B cell (primary cell): ENCODE data around the gene GFI1B. TPM values are rescaled to one million over a fixed set of nuclear protein-coding genes. Genes with fewer than 3 reads are reported as not detected.
"Not testable (repeated sequence)": the region's sequence is repeated elsewhere in the genome, so short reads cannot be mapped to it uniquely, and the experiment has no call there.

Source experiments
- ATAC-seq: fragments of 200-7000 bp; cut with Tn5 transposase; one replicate; pipeline ENCODE4 v1.10.0; 2021; ENCODE audit warnings: low read depth, mild to moderate bottlenecking, moderate number of reproducible peaks, moderate library complexity
- CTCF ChIA-PET: fragments of 350-600 bp; sonication (Branson Sonifier 250); formaldehyde crosslinking; loops from one replicate; lab custom pipeline; 2021; ENCODE audit warnings: antibody characterized with exemption, inconsistent platforms; lab: Charles Lee
- POLR2A ChIA-PET: fragments of 350-600 bp; sonication (Branson Sonifier 250); formaldehyde crosslinking; loops from one replicate; lab custom pipeline; 2021; ENCODE audit warnings: antibody characterized with exemption; lab: Charles Lee
- DNase-seq: peaks from one replicate; pipeline ENCODE4 v3.0.0; 2013
- H2AFZ ChIP-seq: 2 replicates; pipeline ENCODE4 v1.6.1; 2012; ENCODE audit warnings: mild to moderate bottlenecking, low read depth, low read length; ENCODE audit not compliant: insufficient read depth, poor library complexity, severe bottlenecking
- H3K27ac ChIP-seq, 2 donors: 1 replicate in 1 of 2; 2 replicates in 1 of 2; pipeline ENCODE4 v1.5.1; 2012 to 2013; ENCODE audit warnings: low read length in 2 of 2, mild to moderate bottlenecking in 2 of 2, moderate library complexity in 1 of 2
- H3K27me3 ChIP-seq, 4 experiments: fragments of 200-600 bp in 1 of 4; sonication (generic) in 1 of 4; replicated peaks in 1 of 4; 1 replicate in 2 of 4; 2 replicates in 2 of 4; pipeline versions ENCODE4 v1.6.1 to v1.7.0; 2013 to 2016; ENCODE audit warnings: low read length in 3 of 4, mild to moderate bottlenecking in 2 of 4, mixed read lengths in 1 of 4, moderate library complexity in 1 of 4; ENCODE audit not compliant: insufficient read depth in 4 of 4, control insufficient read depth in 3 of 4; ENCODE audit errors: control extremely low read depth in 1 of 4
- H3K36me3 ChIP-seq, 2 experiments: replicated peaks in 1 of 2; 1 replicate in 1 of 2; 2 replicates in 1 of 2; pipeline versions ENCODE4 v1.6.1 to v1.7.1; 2013; ENCODE audit warnings: low read length in 1 of 2; ENCODE audit not compliant: insufficient read depth in 2 of 2, control insufficient read depth in 1 of 2; ENCODE audit errors: control extremely low read depth in 1 of 2, extremely low read depth in 1 of 2
- H3K4me1 ChIP-seq, 2 donors: fragments of 200-600 bp in 1 of 2; sonication (generic) in 1 of 2; 1 replicate in 1 of 2; 2 replicates in 1 of 2; pipeline versions ENCODE4 v1.5.1 to v1.6.1; 2013 to 2017; ENCODE audit warnings: low read length in 2 of 2; ENCODE audit not compliant: control insufficient read depth in 2 of 2, insufficient read depth in 2 of 2
- H3K4me2 ChIP-seq: replicated peaks from 2 replicates; pipeline ENCODE3; 2012; ENCODE audit warnings: mild to moderate bottlenecking, low read depth, low read length; ENCODE audit not compliant: poor library complexity, severe bottlenecking
- H3K4me3 ChIP-seq, 5 experiments: fragments of 200-600 bp in 1 of 5; sonication (generic) in 1 of 5; 1 replicate in 3 of 5; 2 replicates in 2 of 5; pipeline versions ENCODE4 v1.5.1 to v1.7.0; 2011 to 2016; ENCODE audit warnings: low read length in 4 of 5, mild to moderate bottlenecking in 4 of 5, low read depth in 2 of 5, control low read depth in 1 of 5, moderate library complexity in 1 of 5; ENCODE audit not compliant: insufficient read depth in 1 of 5; ENCODE audit errors: control extremely low read depth in 1 of 5, extremely low read depth in 1 of 5
- H3K79me2 ChIP-seq: fragments of 200-600 bp; sonication (generic); one replicate; pipeline ENCODE4 v1.6.0; 2016; ENCODE audit warnings: low read length; ENCODE audit not compliant: control insufficient read depth, insufficient read depth
- H3K9ac ChIP-seq: fragments of 200-600 bp; sonication (generic); 2 replicates; pipeline ENCODE4 v1.6.1; 2017; ENCODE audit warnings: mild to moderate bottlenecking, low read length, moderate library complexity
- H3K9me3 ChIP-seq, 3 donors: one replicate each; pipeline versions ENCODE4 v1.6.1 to v1.7.1; 2013; ENCODE audit warnings: low read length in 2 of 3; ENCODE audit not compliant: control insufficient read depth in 2 of 3, insufficient read depth in 1 of 3; ENCODE audit errors: control extremely low read depth in 1 of 3
- H4K20me1 ChIP-seq: 2 replicates; pipeline ENCODE4 v1.6.0; 2012; ENCODE audit warnings: mild to moderate bottlenecking, low read length; ENCODE audit not compliant: insufficient read depth, control insufficient read depth, poor library complexity, severe bottlenecking
- H3K27ac Mint-ChIP-seq: one replicate; pipeline ENCODE4 v1.8.0; 2021; ENCODE audit warnings: mixed read lengths
- H3K27me3 Mint-ChIP-seq: one replicate; pipeline ENCODE4 v1.8.0; 2021; ENCODE audit warnings: mixed read lengths
- H3K4me1 Mint-ChIP-seq: one replicate; pipeline ENCODE4 v1.8.0; 2021; ENCODE audit warnings: mixed read lengths
- H3K4me3 Mint-ChIP-seq: one replicate; pipeline ENCODE4 v1.8.0; 2021; ENCODE audit warnings: mixed read lengths
- H3K9me3 Mint-ChIP-seq: one replicate; pipeline ENCODE4 v1.8.0; 2022; ENCODE audit warnings: mixed read lengths; ENCODE audit not compliant: insufficient read depth
- EZH2 ChIP-seq: IDR thresholded peaks from 2 replicates; pipeline ENCODE4 v1.6.1; 2012; ENCODE audit warnings: borderline replicate concordance, low read depth, mild to moderate bottlenecking, moderate library complexity, low read length; ENCODE audit not compliant: insufficient read depth, poor library complexity, severe bottlenecking
- WGBS: methylation state at CpG from one replicate; pipeline ENCODE4 v1.1.5; 2013; ENCODE audit warnings: missing lambda C conversion rate; ENCODE audit not compliant: insufficient coverage; 5-methylcytosine and 5-hydroxymethylcytosine counted together
- intact Hi-C: fragments of 100-400 bp; cut with micrococcal nuclease; formaldehyde crosslinking; loops from one replicate; pipeline ENCODE4 v1.10.0; 2022
- polyA plus RNA-seq: library from polyadenylated mRNA; depleted of rRNA; stranded (reverse); fragments of >200 nt; gene quantifications from 2 replicates; pipeline ENCODE4 v1.2.3, GENCODE V29; 2012
- total RNA-seq, 2 donors: library from RNA; stranded (reverse); fragments of 120-200 nt in 1 of 2; gene quantifications; 1 replicate in 1 of 2; 2 replicates in 1 of 2; pipeline versions ENCODE4 v1.2.3 to v1.2.4, GENCODE V29; 2013 to 2022
- TF ChIP-seq, protein P1 (sequence below): fragments of 200-600 bp; IDR thresholded peaks from one replicate; pipeline ENCODE4 v1.8.0; 2022; ENCODE audit warnings: antibody characterized with exemption, mild to moderate bottlenecking

The GFI1B gene
- total and polyA plus RNA-seq, 2 donors (not counting 1 experiment from before 2014, with no cell fraction given) = 0.09 TPM; not detected in 1

GRCh38 chr9:132989414-132989996 is 11.0 kb downstream of the GFI1B start:
- Histone ChIP-seq H3K4me1 (peaks cover 0 to 3% of the 10 kb centered on the region in 2 donors), H3K9me3 (no peaks in the 10 kb centered on the region), H3K4me3 (no peak overlapping the region), H3K9ac (no peak overlapping the region), H3K27me3 (peaks cover 0 to 35% (median 5%) of the 10 kb centered on the region in 4 experiments), H4K20me1 (no peaks in the 10 kb centered on the region), H3K79me2 (no peaks in the 10 kb centered on the region), H3K36me3 (no peaks in the 10 kb centered on the region), H3K27ac (no peak overlapping the region), H2AFZ (no peak overlapping the region), H3K4me2 (no peak overlapping the region)
- no peak overlapping the region for H3K27ac Mint-ChIP-seq
- no peaks in the 10 kb centered on the region for H3K9me3 Mint-ChIP-seq
- H3K27me3 Mint-ChIP-seq = peaks cover 48% of the 10 kb centered on the region
- 91% methylated on average over 20 of the region's 23 CpGs for WGBS
- ChIA-PET CTCF (no interaction called here), POLR2A (no interaction called here)
- intact Hi-C loops = no loop called here
- no peak for TF ChIP-seq EZH2
- TF ChIP-seq, protein P1, sequence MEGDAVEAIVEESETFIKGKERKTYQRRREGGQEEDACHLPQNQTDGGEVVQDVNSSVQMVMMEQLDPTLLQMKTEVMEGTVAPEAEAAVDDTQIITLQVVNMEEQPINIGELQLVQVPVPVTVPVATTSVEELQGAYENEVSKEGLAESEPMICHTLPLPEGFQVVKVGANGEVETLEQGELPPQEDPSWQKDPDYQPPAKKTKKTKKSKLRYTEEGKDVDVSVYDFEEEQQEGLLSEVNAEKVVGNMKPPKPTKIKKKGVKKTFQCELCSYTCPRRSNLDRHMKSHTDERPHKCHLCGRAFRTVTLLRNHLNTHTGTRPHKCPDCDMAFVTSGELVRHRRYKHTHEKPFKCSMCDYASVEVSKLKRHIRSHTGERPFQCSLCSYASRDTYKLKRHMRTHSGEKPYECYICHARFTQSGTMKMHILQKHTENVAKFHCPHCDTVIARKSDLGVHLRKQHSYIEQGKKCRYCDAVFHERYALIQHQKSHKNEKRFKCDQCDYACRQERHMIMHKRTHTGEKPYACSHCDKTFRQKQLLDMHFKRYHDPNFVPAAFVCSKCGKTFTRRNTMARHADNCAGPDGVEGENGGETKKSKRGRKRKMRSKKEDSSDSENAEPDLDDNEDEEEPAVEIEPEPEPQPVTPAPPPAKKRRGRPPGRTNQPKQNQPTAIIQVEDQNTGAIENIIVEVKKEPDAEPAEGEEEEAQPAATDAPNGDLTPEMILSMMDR = no peak
- no peak overlapping the region for H3K4me3 Mint-ChIP-seq
- DNase-seq (no peak), ATAC-seq (no peak)
- H3K4me1 Mint-ChIP-seq = peaks cover 9% of the 10 kb centered on the region

- H3K4me3 ChIP-seq, DNase-seq, intact Hi-C loops, H3K9me3 ChIP-seq, H4K20me1 ChIP-seq, H3K36me3 ChIP-seq, H3K79me2 ChIP-seq, H3K27ac ChIP-seq, H3K4me1 ChIP-seq, CTCF ChIA-PET, H3K4me3 Mint-ChIP-seq, H3K4me2 ChIP-seq, H3K9ac ChIP-seq, POLR2A ChIA-PET, H2AFZ ChIP-seq, H3K27ac Mint-ChIP-seq, H3K9me3 Mint-ChIP-seq: not testable (repeated sequence)
- 62% methylated on average over 3 of the region's 4 CpGs for WGBS
- H3K27me3 Mint-ChIP-seq = peaks cover 51% of the 10 kb centered on the region
- ATAC-seq = peak; percentile 43
- H3K27me3 ChIP-seq = peaks cover 0 to 39% (median 5%) of the 10 kb centered on the region in 4 experiments
- H3K4me1 Mint-ChIP-seq = peaks cover 11% of the 10 kb centered on the region
Measured at GRCh38 chr9:132989998-132990557, 11.6 kb downstream of the GFI1B start.
